Measurements from ENCODE around the gene COPG2.
"Not testable (repeated sequence)": the region's sequence is repeated elsewhere in the genome, so short reads cannot be mapped to it uniquely, and the experiment has no call there.

Gene COPG2

DNA sequence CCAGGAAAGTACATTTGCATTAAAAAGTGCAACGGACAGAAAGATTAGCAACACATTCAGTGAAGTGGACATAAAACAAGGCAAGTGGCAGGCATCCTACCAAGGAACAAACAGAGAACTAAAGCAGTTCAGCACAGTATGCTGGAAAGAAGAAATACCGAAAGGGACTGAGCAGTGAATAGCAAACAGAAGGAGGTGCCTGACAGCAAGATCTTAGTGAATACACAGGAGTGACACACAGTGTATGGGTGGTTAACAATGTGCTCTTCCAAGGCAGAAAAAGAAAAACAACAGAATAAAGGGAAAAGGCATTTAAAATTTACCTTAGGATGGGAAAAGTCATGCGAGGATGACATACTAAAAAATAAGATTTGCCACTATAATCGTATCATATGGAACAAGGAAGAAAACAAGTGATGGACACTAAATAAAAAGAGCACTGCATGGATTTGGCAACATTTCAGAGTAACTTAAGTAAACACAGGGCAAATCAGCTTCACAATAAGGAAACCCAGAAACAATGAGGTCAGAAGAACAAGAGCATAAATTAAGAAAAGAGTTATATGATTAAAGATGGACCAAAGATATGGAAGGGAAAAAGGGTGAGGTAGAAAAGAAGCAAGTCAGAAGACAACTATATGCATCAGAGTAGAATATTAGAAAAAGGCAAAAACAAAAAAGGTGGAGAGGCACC is 147.1 kb downstream of the COPG2 start:
- Histone ChIP-seq H3K9ac (ENCODE audit: low read length) (no peak overlapping the region), H3K4me2 (ENCODE audit: low read length) (no peak overlapping the region), H2AFZ (ENCODE audit: low read depth, low read length) (no peak overlapping the region), H4K20me1 (ENCODE audit: insufficient read depth, low read length) (no peaks in the 10 kb centered on the region), H3K27me3 (ENCODE audit: low read depth, low read length) (no peaks in the 10 kb centered on the region), H3K4me1 (ENCODE audit: low read length) (no peaks in the 10 kb centered on the region), H3K4me3 (ENCODE audit: low read length) (no peak overlapping the region), H3K9me3 (ENCODE audit: insufficient read depth, low read length) (no peaks in the 10 kb centered on the region), H3K27ac (ENCODE audit: low read length) (no peak overlapping the region), H3K36me3 (replicated peaks; ENCODE audit: low read depth, low read length) (no peaks in the 10 kb centered on the region), H3K79me2 (ENCODE audit: low read length) (no peaks in the 10 kb centered on the region)
- no peak for TF ChIP-seq EZH2phosphoT487 (IDR thresholded peaks at IDR 0.05; ENCODE audit: low read depth)

DNA sequence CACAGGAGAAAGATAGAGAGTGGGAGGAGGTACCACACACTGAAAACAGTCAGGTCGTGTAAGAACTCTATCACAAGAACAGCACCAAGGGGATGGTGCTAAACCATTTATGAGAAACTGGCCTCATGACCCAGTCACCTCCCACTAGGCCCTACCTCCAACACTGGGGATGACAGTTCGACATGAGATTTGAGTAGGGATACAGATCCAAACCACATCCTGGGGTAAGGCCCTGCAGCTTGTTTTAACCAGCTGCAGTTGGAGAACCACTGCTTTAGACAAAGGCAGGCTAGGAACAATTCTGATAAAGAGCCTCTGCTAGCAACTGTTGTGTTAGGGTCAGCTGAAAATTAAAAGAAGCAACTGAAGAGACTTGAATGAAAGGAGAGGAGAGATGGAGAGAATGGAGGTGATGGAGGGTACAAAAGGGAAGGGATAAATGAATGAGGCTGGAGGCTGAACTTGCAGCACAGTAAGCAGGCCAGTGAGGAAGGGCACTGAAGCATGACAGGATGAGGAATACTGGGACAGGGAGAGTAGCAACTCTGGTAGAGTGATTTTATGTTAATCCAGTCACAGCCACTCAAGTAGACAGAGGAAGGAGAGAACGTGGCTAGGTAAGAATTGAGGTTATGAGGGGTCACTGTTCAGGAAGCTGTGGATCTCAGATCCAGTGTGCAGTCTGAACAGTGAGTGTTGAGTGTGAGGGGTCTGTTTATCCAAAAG is 153.1 kb downstream of the COPG2 start:
- Histone ChIP-seq H3K27me3 (ENCODE audit: low read depth, low read length) (no peaks in the 10 kb centered on the region), H4K20me1 (ENCODE audit: insufficient read depth, low read length) (no peaks in the 10 kb centered on the region), H3K36me3 (replicated peaks; ENCODE audit: low read depth, low read length) (no peaks in the 10 kb centered on the region), H3K79me2 (ENCODE audit: low read length) (no peaks in the 10 kb centered on the region), H3K4me3 (ENCODE audit: low read length) (no peak overlapping the region), H3K4me1 (ENCODE audit: low read length) (no peaks in the 10 kb centered on the region), H3K9ac (ENCODE audit: low read length) (no peak overlapping the region), H3K27ac (ENCODE audit: low read length) (no peak overlapping the region), H3K9me3 (ENCODE audit: insufficient read depth, low read length) (no peaks in the 10 kb centered on the region), H3K4me2 (ENCODE audit: low read length) (no peak overlapping the region), H2AFZ (ENCODE audit: low read depth, low read length) (no peak overlapping the region)
- no peak for TF ChIP-seq EZH2phosphoT487 (IDR thresholded peaks at IDR 0.05; ENCODE audit: low read depth)
- TF ChIP-seq, protein P1, sequence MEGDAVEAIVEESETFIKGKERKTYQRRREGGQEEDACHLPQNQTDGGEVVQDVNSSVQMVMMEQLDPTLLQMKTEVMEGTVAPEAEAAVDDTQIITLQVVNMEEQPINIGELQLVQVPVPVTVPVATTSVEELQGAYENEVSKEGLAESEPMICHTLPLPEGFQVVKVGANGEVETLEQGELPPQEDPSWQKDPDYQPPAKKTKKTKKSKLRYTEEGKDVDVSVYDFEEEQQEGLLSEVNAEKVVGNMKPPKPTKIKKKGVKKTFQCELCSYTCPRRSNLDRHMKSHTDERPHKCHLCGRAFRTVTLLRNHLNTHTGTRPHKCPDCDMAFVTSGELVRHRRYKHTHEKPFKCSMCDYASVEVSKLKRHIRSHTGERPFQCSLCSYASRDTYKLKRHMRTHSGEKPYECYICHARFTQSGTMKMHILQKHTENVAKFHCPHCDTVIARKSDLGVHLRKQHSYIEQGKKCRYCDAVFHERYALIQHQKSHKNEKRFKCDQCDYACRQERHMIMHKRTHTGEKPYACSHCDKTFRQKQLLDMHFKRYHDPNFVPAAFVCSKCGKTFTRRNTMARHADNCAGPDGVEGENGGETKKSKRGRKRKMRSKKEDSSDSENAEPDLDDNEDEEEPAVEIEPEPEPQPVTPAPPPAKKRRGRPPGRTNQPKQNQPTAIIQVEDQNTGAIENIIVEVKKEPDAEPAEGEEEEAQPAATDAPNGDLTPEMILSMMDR (IDR thresholded peaks at IDR 0.05; ENCODE audit: low read depth, low read length) = no peak

DNA sequence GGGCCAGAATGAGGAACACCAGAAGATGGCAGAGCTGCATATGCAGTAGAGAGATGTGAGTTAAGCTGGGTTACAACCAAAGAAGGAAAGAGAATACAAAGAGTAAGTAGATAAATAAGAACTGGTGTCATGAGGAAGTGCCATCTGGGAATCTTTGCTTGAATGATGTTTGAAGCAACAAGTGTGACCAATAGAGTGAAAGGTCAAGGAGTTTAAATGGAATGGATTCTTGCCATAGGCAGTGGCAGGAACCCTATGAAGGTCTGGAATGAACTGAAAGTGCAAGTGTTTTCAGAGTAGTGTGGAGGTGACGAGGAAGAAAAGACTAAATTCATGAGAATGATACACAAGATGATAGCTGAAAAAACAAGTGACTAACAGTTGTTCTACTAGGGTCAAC is 155.1 kb downstream of the COPG2 start:
- Histone ChIP-seq H4K20me1 (ENCODE audit: insufficient read depth, low read length) (no peaks in the 10 kb centered on the region), H3K4me3 (ENCODE audit: low read length) (no peak overlapping the region)

DNA sequence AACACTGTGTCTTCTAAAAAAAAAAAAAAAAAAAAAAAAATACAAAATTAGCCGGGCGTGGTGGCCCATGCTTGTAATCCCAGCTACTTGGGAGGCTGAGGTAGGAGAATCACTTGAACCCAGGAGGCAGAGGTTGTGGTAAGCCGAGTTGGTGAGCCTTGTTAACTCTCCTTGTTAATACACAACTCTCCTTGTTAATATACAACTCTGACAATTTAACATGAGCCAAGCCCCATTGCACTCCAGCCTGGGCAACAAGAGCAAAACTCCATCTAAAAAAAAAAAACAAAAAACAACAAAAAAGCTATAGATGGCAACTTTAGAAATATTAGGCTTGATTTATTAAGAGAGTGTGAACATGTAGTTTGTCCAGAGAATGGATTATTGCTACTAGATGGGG is 156.5 kb downstream of the COPG2 start:
- not testable (repeated sequence) for H2AFZ ChIP-seq (ENCODE audit: low read depth, low read length); H3K36me3 ChIP-seq (replicated peaks; ENCODE audit: low read depth, low read length); H3K9me3 ChIP-seq (ENCODE audit: insufficient read depth, low read length); H3K27ac ChIP-seq (ENCODE audit: low read length); H3K4me1 ChIP-seq (ENCODE audit: low read length); H3K4me3 ChIP-seq (ENCODE audit: low read length); H3K27me3 ChIP-seq (ENCODE audit: low read depth, low read length); H3K9ac ChIP-seq (ENCODE audit: low read length); H3K79me2 ChIP-seq (ENCODE audit: low read length); H4K20me1 ChIP-seq (ENCODE audit: insufficient read depth, low read length); H3K4me2 ChIP-seq (ENCODE audit: low read length)

More for the DNA sequence above, 155.1 kb downstream of the COPG2 start:
- no peak for TF ChIP-seq EZH2phosphoT487 (IDR thresholded peaks at IDR 0.05; ENCODE audit: low read depth)
- TF ChIP-seq, protein P1 (IDR thresholded peaks at IDR 0.05; ENCODE audit: low read depth, low read length) = no peak
- Histone ChIP-seq H3K9ac (ENCODE audit: low read length) (no peak overlapping the region), H3K4me1 (ENCODE audit: low read length) (no peaks in the 10 kb centered on the region), H3K79me2 (ENCODE audit: low read length) (no peaks in the 10 kb centered on the region), H2AFZ (ENCODE audit: low read depth, low read length) (no peak overlapping the region), H3K9me3 (ENCODE audit: insufficient read depth, low read length) (no peaks in the 10 kb centered on the region), H3K27me3 (ENCODE audit: low read depth, low read length) (no peaks in the 10 kb centered on the region), H3K36me3 (replicated peaks; ENCODE audit: low read depth, low read length) (no peaks in the 10 kb centered on the region), H3K27ac (ENCODE audit: low read length) (no peak overlapping the region), H3K4me2 (ENCODE audit: low read length) (no peak overlapping the region)

DNA sequence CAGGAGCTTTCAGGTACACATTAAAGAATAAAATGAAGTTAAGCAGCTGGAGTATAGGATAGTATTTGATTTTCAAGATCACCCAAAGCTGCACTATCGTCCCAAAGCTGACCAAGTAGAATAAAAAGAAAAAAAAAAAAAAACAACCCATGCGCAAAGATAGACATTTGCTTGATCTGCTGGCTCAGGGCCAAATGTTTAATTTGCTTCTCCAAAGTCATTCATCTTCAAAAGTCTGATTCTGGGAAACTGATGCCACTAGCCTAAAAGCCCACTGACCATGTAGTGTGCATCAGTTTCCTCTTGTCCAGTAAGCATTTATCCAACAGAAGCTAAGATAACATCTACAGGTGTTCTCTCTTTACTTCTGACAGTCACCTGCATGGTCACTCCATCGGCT is 162.2 kb downstream of the COPG2 start:
- H3K9me3 ChIP-seq (ENCODE audit: insufficient read depth, low read length) = no peaks in the 10 kb centered on the region
- H4K20me1 ChIP-seq (ENCODE audit: insufficient read depth, low read length) = no peaks in the 10 kb centered on the region
- H3K4me3 ChIP-seq (ENCODE audit: low read length) = no peak overlapping the region
- H3K4me2 ChIP-seq (ENCODE audit: low read length) = no peak overlapping the region
- H3K9ac ChIP-seq (ENCODE audit: low read length) = no peak overlapping the region
- peaks cover 8% of the 10 kb centered on the region for H3K36me3 ChIP-seq (replicated peaks; ENCODE audit: low read depth, low read length)
- no peak for TF ChIP-seq EZH2phosphoT487 (IDR thresholded peaks at IDR 0.05; ENCODE audit: low read depth)
- TF ChIP-seq, protein P1 (IDR thresholded peaks at IDR 0.05; ENCODE audit: low read depth, low read length) = no peak
- H3K27ac ChIP-seq (ENCODE audit: low read length) = no peak overlapping the region
- H3K79me2 ChIP-seq (ENCODE audit: low read length) = no peaks in the 10 kb centered on the region
- H3K4me1 ChIP-seq (ENCODE audit: low read length) = no peaks in the 10 kb centered on the region
- no peaks in the 10 kb centered on the region for H3K27me3 ChIP-seq (ENCODE audit: low read depth, low read length)
- H2AFZ ChIP-seq (ENCODE audit: low read depth, low read length) = no peak overlapping the region
